SH-SY5Y (cell line): Measurements from ENCODE around the gene PLCB4.

Experiments
- GATA2 ChIP-seq: IDR thresholded peaks from 2 replicates; pipeline ENCODE4 v1.6.1; 2011; ENCODE audit warnings: mild to moderate bottlenecking, low read depth, low read length
- GATA3 ChIP-seq: IDR thresholded peaks from 2 replicates; pipeline ENCODE4 v1.6.1; 2011; ENCODE audit warnings: low read depth, mild to moderate bottlenecking, low read length, moderate library complexity

DNA sequence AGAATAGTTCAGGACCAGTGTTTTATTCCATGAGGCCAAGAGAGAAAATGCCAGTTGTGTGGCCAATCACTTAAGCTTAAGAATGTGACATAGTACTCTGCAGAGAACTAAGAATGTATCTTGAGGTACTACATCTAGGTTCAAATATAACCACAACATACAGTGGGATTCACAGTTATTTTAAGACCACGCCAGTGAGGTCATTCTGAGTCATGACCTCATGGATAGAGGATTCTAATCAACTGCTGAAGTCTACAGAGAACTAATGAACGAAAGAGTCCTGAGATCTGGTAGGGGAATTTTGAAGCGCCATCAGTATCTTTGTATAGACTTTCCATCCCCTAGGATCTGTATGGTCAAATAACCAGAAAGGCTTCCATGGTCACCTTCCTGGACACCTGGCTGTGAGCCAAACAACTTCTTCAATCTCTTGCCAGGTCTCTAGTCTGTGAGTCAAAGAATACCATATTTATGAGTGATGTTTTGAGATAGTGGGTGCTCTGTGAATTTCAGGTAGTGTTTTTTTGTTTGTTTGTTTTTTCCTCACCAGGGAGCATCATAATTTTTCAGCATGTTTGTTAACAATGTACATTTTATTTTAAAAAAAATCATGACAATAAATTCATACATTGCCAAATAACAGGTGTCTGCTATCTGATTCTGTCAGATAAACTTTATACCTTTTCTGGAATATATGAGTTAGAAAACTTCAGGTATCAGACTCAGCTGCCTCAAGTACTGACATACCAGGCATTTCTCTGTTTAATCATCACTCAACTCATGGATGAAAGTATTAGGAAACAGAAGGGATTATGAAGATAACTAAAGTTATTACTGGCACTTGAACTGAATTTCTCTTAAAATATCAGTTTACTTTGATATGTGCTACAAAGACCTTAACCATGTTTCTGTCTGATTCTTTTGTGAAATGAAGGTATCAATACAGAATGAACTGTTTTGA is 217.9 kb downstream of the PLCB4 start:
- TF ChIP-seq GATA2 (no peak), GATA3 (no peak)
